ENCODE results near the gene ABCC4. TPM values are rescaled to one million over a fixed set of nuclear protein-coding genes. Genes with fewer than 3 reads are reported as not detected.

ABCC4 gene
- total RNA-seq, 2 donors from 2014 or later, result 11.4 to 14.7 TPM

DNA sequence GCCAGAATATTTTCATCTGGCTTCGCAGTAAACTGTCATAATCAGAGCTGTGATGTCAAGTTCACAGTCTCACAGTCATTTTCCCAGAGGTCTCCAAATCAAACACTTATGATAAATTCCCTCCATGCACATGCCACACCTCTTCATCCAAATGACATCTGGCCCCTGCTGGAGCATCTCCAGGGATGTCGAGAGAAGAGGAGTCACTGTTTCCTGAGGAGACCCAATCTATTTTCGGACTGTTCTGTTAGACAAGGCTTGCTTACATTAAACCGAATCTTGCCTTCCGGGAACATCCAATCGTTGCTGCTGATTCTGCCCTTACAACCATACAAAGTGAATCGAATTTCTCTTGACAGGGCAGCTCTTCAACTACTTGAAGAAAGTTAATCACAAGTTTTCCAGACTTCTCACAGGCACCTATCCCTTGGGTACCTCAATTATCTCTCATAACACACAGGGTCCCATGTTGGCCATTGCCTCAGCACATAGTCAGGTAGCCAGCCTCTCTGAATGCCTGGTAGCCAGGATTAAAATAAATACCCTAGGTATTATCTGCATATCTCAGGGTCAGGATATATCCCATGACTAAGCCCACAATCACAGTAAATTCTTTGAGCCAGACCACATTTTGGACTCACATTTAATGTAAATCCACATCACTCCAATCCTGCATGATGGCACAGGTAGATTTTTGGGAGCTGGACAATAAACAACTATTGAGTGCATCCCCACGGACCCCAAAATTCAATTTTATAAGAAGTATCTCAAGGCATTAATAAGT is 182.5 kb downstream of the ABCC4 start:
- no peaks in the 10 kb centered on the region for H3K27me3 ChIP-seq
- no peaks in the 10 kb centered on the region for H3K36me3 ChIP-seq
- no peaks in the 10 kb centered on the region for H3K9me3 ChIP-seq
- H3K9ac ChIP-seq (ENCODE audit: low read depth in 2 of 2, low read length in 2 of 2), result no peak overlapping the region
- no peak overlapping the region for H3K4me3 ChIP-seq
- H3K27ac ChIP-seq, result no peak overlapping the region
- no peaks in the 10 kb centered on the region for H3K4me1 ChIP-seq
- DNase-seq, result no peak
- intact Hi-C loops (cut with DNase I), result no loop called here
- no peak for TF ChIP-seq CTCF (IDR thresholded peaks at IDR 0.05)

GRCh38 chr13:95117092-95117491 is 184.2 kb downstream of the ABCC4 start:
- no peak for TF ChIP-seq CTCF (IDR thresholded peaks at IDR 0.05)
- DNase-seq, result no peak
- intact Hi-C loops (cut with DNase I), result no loop called here
- H3K4me3 ChIP-seq, result no peak overlapping the region
- H3K9ac ChIP-seq (ENCODE audit: low read depth in 2 of 2, low read length in 2 of 2), result no peak overlapping the region
- H3K27me3 ChIP-seq, result no peaks in the 10 kb centered on the region
- no peaks in the 10 kb centered on the region for H3K4me1 ChIP-seq
- H3K36me3 ChIP-seq, result no peaks in the 10 kb centered on the region
- no peak overlapping the region for H3K27ac ChIP-seq
- H3K9me3 ChIP-seq, result no peaks in the 10 kb centered on the region

GRCh38 chr13:95115525-95115924 is 185.7 kb downstream of the ABCC4 start:
- Histone ChIP-seq H3K9me3 (no peaks in the 10 kb centered on the region), H3K27me3 (no peaks in the 10 kb centered on the region), H3K36me3 (no peaks in the 10 kb centered on the region), H3K4me1 (no peaks in the 10 kb centered on the region), H3K27ac (no peak overlapping the region), H3K9ac (ENCODE audit: low read depth in 2 of 2, low read length in 2 of 2) (no peak overlapping the region), H3K4me3 (no peak overlapping the region)
- no peak for TF ChIP-seq CTCF (IDR thresholded peaks at IDR 0.05)
- intact Hi-C loops (cut with DNase I), result no loop called here
- DNase-seq, result peak; percentile 22

GRCh38 chr13:95113601-95114000 is 187.7 kb downstream of the ABCC4 start:
- DNase-seq, result no peak
- intact Hi-C loops (cut with DNase I), result no loop called here
- Histone ChIP-seq H3K4me1 (no peaks in the 10 kb centered on the region), H3K36me3 (no peaks in the 10 kb centered on the region), H3K9ac (ENCODE audit: low read depth in 2 of 2, low read length in 2 of 2) (no peak overlapping the region), H3K4me3 (no peak overlapping the region), H3K27me3 (no peaks in the 10 kb centered on the region), H3K27ac (no peak overlapping the region), H3K9me3 (no peaks in the 10 kb centered on the region)
- TF ChIP-seq CTCF (IDR thresholded peaks at IDR 0.05), result no peak

DNA sequence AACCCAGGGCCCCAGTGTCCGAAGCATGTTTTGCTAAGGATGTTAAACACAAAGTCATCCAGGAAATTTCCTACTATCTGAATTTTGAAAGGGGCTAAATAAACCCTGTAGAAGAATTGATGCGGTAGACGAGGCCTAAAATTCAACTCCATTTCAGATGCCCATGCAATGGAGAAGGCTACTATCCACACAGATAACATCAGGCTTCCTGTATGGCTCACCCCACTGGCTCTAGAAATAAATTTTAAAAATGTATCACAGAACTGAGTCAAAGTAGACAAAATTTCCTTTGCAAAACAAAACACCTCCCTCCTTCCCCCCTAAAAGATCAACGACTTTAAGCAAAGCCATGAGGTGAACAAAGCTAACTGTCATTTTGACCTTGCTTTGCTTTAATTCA is 188.4 kb downstream of the ABCC4 start:
- H3K9ac ChIP-seq (ENCODE audit: low read depth in 2 of 2, low read length in 2 of 2), result no peak overlapping the region

More for the DNA sequence above, 188.4 kb downstream of the ABCC4 start:
- Histone ChIP-seq H3K36me3 (no peaks in the 10 kb centered on the region), H3K9me3 (no peaks in the 10 kb centered on the region), H3K4me1 (no peaks in the 10 kb centered on the region), H3K27me3 (no peaks in the 10 kb centered on the region), H3K27ac (no peak overlapping the region), H3K4me3 (no peak overlapping the region)
- DNase-seq, result no peak
- intact Hi-C loops (cut with DNase I), result no loop called here
- no peak for TF ChIP-seq CTCF (IDR thresholded peaks at IDR 0.05)
